PC-3 (cell line): ENCODE results near the gene H19.

Source experiments
- CTCF ChIP-seq: fragments of 300-600 bp; sonication (generic); conservative IDR thresholded peaks from 2 replicates; pipeline ENCODE4 v1.5.1; 2017; ENCODE audit warnings: antibody characterized with exemption, low read depth, mild to moderate bottlenecking, low read length
- EZH2 ChIP-seq: fragments of 300-600 bp; sonication (generic); IDR thresholded peaks from one replicate; pipeline ENCODE4 v1.6.1; 2017; ENCODE audit warnings: antibody characterized with exemption, mild to moderate bottlenecking, low read length; ENCODE audit not compliant: unreplicated experiment
- EZH2phosphoT487 ChIP-seq: fragments of 300-600 bp; sonication (generic); IDR thresholded peaks from 2 replicates; pipeline ENCODE4 v1.6.1; 2018; ENCODE audit warnings: mild to moderate bottlenecking, antibody characterized with exemption, low read length, borderline replicate concordance

- TF ChIP-seq CTCF (no peak), EZH2 (no peak), EZH2phosphoT487 (no peak)
These were observed 33.8 kb downstream of the H19 start for GRCh38 chr11:1963864-1964263.
